Esophagus muscularis mucosa (tissue), 4 donors: Measurements from ENCODE around the gene KRT222. TPM values are rescaled to one million over a fixed set of nuclear protein-coding genes. Genes with fewer than 3 reads are reported as not detected.

Source experiments
- DNase-seq: peaks from one replicate; pipeline ENCODE4 v3.0.0-alpha.2; 2017; ENCODE audit errors: extremely low spot score
- H3K27ac ChIP-seq, 4 donors: fragments of 200-600 bp; sonication (generic); replicated peaks in 1 of 4; 1 replicate in 3 of 4; 2 replicates in 1 of 4; pipeline ENCODE4 v1.5.1; 2016 to 2019; ENCODE audit warnings: mild to moderate bottlenecking in 1 of 4
- H3K27me3 ChIP-seq, 4 donors: fragments of 200-600 bp; sonication (generic); one replicate each; pipeline versions ENCODE4 v1.5.1 to v1.6.0; 2016 to 2019
- H3K36me3 ChIP-seq, 4 donors: fragments of 200-600 bp; sonication (generic); one replicate each; pipeline ENCODE4 v1.5.1; 2016 to 2019
- H3K4me1 ChIP-seq, 4 donors: fragments of 200-600 bp; sonication (generic); one replicate each; pipeline ENCODE4 v1.5.1; 2016 to 2019
- H3K4me3 ChIP-seq, 4 donors: fragments of 200-600 bp; sonication (generic); 1 replicate in 2 of 4; 2 replicates in 2 of 4; pipeline ENCODE4 v1.5.1; 2016 to 2019; ENCODE audit warnings: mild to moderate bottlenecking in 4 of 4, moderate library complexity in 1 of 4
- H3K9me3 ChIP-seq, 4 donors: fragments of 200-600 bp; sonication (generic); 1 replicate in 3 of 4; 2 replicates in 1 of 4; pipeline ENCODE4 v1.5.1; 2016 to 2019
- CTCF ChIP-seq, 3 experiments: fragments of 200-600 bp in 2 of 3; fragments of 450-650 bp in 1 of 3; sonication (generic) in 2 of 3; IDR thresholded peaks; one replicate each; pipeline ENCODE4 v1.5.1; 2017 to 2019; ENCODE audit warnings: antibody characterized with exemption in 3 of 3, mild to moderate bottlenecking in 2 of 3, moderate library complexity in 1 of 3
- EP300 ChIP-seq: sonication (generic); formaldehyde crosslinking; IDR thresholded peaks from one replicate; pipeline ENCODE4 v1.6.1; 2017; ENCODE audit warnings: antibody characterized with exemption
- POLR2A ChIP-seq: fragments of 450-650 bp; IDR thresholded peaks from one replicate; pipeline ENCODE4 v1.6.1; 2017; ENCODE audit warnings: antibody characterized with exemption, moderate library complexity, mild to moderate bottlenecking, low read depth
- POLR2AphosphoS5 ChIP-seq, 2 donors: sonication (generic); formaldehyde crosslinking; IDR thresholded peaks; one replicate each; pipeline ENCODE4 v1.6.1; 2017; ENCODE audit warnings: antibody characterized with exemption in 2 of 2
- WGBS: methylation state at CpG from one replicate; pipeline ENCODE4 v1.1.5; 2018; 5-methylcytosine and 5-hydroxymethylcytosine counted together
- intact Hi-C: fragments of 100-400 bp; cut with DNase I; formaldehyde crosslinking; loops from one replicate; pipeline ENCODE4 v1.15.1; 2023
- total RNA-seq, 4 donors: library from RNA; depleted of rRNA; stranded (reverse); fragments of >200 nt; gene quantifications; one replicate each; pipeline versions ENCODE4 v1.1.0 to v1.2.1, GENCODE V29; 2016

Gene KRT222
- total RNA-seq, 4 donors from 2014 or later: 0.97 to 3.0 (median 2.7) TPM

- Histone ChIP-seq H3K4me1 (peaks cover 0 to 7% (median 2%) of the 10 kb centered on the region in 4 donors), H3K27ac (no peak within 1 kb of the TSS), H3K36me3 (no peaks in the 10 kb centered on the region), H3K4me3 (no peak within 1 kb of the TSS), H3K27me3 (peaks cover 0 to 31% (median 0%) of the 10 kb centered on the region in 4 donors), H3K9me3 (no peaks in the 10 kb centered on the region)
- no peak for TF ChIP-seq EP300
- no peak for TF ChIP-seq CTCF (IDR thresholded peaks at IDR 0.05)
- no peak for TF ChIP-seq POLR2A
- intact Hi-C loops: no loop called here
- 44% methylated on average over 7 of the region's 7 CpGs for WGBS
- DNase-seq: no peak
Observed at GRCh38 chr17:40703652-40704051, 38.7 kb upstream of the KRT222 start, which contains the start of gene KRT24. TSS of gene KRT24 (minus strand) at chr17:40703752. CDS start at chr17:40703693, 59 bp downstream.

- intact Hi-C loops: no loop called here
- no peaks in the 10 kb centered on the region for H3K36me3 ChIP-seq
- TF ChIP-seq POLR2A (no peak), POLR2AphosphoS5 (IDR thresholded peaks at IDR 0.05) (no peak), CTCF (IDR thresholded peaks at IDR 0.05) (no peak), EP300 (no peak)
- 80% methylated on average over 2 of the region's 3 CpGs for WGBS
- peaks cover 0 to 37% (median 0%) of the 10 kb centered on the region in 4 donors for H3K27me3 ChIP-seq
- no peaks in the 10 kb centered on the region for H3K4me1 ChIP-seq
- DNase-seq: no peak
- H3K27ac ChIP-seq: no peak overlapping the region
- H3K9me3 ChIP-seq: no peaks in the 10 kb centered on the region
- no peak overlapping the region for H3K4me3 ChIP-seq
Observed at GRCh38 chr17:40702271-40702670, 37.3 kb upstream of the KRT222 start.

GRCh38 chr17:40699853-40700252 lies 34.9 kb upstream of the KRT222 start:
- TF ChIP-seq CTCF (IDR thresholded peaks at IDR 0.05): no peak
- no peak for TF ChIP-seq EP300
- no peak for TF ChIP-seq POLR2AphosphoS5 (IDR thresholded peaks at IDR 0.05)
- no peak for TF ChIP-seq POLR2A
- no peak for DNase-seq
- 40% methylated on average over 2 of the region's 5 CpGs for WGBS
- Histone ChIP-seq H3K36me3 (no peaks in the 10 kb centered on the region), H3K4me1 (no peaks in the 10 kb centered on the region), H3K27me3 (peaks cover 0 to 47% (median 0%) of the 10 kb centered on the region in 4 donors), H3K4me3 (no peak overlapping the region), H3K9me3 (no peaks in the 10 kb centered on the region), H3K27ac (no peak overlapping the region)
- intact Hi-C loops: no loop called here

GRCh38 chr17:40699371-40699770 lies 34.4 kb upstream of the KRT222 start:
- no peak for DNase-seq
- Histone ChIP-seq H3K27me3 (peaks cover 0 to 47% (median 0%) of the 10 kb centered on the region in 4 donors), H3K4me3 (no peak overlapping the region), H3K9me3 (no peaks in the 10 kb centered on the region), H3K36me3 (no peaks in the 10 kb centered on the region), H3K4me1 (no peaks in the 10 kb centered on the region), H3K27ac (no peak overlapping the region)
- TF ChIP-seq POLR2A (no peak), CTCF (IDR thresholded peaks at IDR 0.05) (no peak)
- intact Hi-C loops: no loop called here
- WGBS: 50% methylated on average over 9 of the region's 9 CpGs

GRCh38 chr17:40697297-40697696 lies 32.3 kb upstream of the KRT222 start:
- no peak overlapping the region for H3K4me3 ChIP-seq
- H3K36me3 ChIP-seq: no peaks in the 10 kb centered on the region
- intact Hi-C loops: no loop called here
- no peak overlapping the region for H3K27ac ChIP-seq
- no peaks in the 10 kb centered on the region for H3K4me1 ChIP-seq
- peaks cover 0 to 46% (median 0%) of the 10 kb centered on the region in 4 donors for H3K27me3 ChIP-seq
- DNase-seq: no peak
- TF ChIP-seq CTCF (IDR thresholded peaks at IDR 0.05) (no peak), POLR2A (no peak), EP300 (no peak), POLR2AphosphoS5 (IDR thresholded peaks at IDR 0.05) (no peak)
- H3K9me3 ChIP-seq: no peaks in the 10 kb centered on the region
- WGBS: 39% methylated on average over 7 of the region's 7 CpGs
